ENCODE data around the gene KLHL3.
"Not testable (repeated sequence)": the region's sequence is repeated elsewhere in the genome, so short reads cannot be mapped to it uniquely, and the experiment has no call there.

Gene KLHL3, protein sequence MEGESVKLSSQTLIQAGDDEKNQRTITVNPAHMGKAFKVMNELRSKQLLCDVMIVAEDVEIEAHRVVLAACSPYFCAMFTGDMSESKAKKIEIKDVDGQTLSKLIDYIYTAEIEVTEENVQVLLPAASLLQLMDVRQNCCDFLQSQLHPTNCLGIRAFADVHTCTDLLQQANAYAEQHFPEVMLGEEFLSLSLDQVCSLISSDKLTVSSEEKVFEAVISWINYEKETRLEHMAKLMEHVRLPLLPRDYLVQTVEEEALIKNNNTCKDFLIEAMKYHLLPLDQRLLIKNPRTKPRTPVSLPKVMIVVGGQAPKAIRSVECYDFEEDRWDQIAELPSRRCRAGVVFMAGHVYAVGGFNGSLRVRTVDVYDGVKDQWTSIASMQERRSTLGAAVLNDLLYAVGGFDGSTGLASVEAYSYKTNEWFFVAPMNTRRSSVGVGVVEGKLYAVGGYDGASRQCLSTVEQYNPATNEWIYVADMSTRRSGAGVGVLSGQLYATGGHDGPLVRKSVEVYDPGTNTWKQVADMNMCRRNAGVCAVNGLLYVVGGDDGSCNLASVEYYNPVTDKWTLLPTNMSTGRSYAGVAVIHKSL

DNA sequence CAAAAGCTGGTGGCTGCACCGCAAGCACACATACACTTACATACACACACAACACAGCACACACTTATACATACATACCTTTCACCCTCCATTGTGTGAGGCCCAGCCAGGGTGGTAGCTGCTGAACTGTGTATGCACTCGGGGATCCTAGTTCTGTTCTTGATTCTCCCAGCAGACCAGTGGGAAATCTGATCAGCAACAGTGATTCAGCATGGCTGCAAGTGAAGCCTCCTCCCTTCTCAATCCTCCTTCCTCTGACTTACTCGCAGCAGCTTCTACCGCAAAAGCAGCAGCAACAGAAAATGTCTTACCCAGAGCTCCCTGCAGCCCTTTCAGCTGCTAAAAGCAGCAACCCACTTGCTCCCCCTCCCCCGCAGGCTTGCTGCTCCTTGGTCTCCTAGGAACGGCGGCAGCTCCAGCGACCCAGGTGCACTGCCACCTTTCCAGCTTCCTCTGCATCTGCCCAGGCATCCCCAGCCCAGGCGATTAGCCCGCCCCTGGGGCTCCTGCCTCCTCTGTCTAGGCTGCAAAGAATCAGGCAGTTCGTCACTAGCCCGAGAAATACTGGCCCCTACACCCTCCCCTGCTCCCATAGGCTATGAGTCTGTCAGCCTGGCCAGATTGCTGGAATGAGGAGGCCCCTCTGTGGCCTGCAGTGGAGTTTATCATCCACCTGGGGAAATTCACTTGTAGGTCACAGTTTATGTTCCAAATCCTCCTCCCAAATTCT lies at the start of gene KLHL3:
Gene KLHL3 (minus strand): TSS at position 535 of the 730 bp plus-strand sequence. CDS start 443 bp downstream, at position 92.
- peak; percentile 75 for DNase-seq

DNA sequence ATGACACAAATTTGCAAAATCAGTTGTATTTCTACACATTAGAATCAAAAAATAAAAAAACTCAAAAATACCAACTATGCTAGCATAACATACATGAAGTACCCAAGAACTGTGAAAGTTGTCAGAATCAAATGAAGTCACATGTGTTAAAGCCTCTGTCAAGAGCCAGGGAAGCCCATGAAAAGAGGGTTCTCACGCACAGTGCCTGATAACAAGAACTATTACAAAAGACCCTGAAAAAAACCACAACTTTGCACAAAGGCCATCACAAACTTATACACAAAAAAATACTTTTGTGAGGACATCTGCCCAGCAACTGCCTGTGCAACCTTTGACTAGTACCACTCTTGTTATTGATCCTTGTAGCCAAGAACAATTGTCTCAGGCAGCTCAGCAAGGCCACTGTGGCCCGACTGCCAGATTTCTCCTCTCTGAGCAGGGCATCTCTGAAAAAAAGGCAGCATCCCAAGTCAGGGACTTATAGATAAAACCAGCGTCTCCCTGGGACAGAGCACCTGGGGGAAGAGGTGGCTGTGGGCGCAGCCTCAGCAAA lies 47.2 kb upstream of the KLHL3 start:
- DNase-seq: no peak

DNA sequence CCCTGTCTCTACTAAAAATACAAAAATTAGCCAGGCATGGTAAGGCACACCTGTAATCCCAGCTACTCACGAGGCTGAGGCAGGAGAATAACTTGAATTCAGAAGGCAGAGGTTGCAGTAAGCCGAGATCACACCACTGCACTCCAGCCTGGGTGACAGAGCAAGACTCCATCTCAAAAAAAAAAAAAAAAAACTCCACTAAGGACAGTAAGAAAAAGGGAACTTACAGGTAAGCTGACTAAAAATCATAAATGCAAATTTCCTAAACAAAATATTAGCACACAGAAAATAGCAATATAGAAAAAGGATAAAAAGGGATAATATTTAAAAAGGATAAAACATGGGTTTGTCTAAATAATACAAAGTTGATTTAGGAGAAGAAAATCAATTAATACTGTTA lies 46.2 kb upstream of the KLHL3 start:
- DNase-seq: no peak

DNA sequence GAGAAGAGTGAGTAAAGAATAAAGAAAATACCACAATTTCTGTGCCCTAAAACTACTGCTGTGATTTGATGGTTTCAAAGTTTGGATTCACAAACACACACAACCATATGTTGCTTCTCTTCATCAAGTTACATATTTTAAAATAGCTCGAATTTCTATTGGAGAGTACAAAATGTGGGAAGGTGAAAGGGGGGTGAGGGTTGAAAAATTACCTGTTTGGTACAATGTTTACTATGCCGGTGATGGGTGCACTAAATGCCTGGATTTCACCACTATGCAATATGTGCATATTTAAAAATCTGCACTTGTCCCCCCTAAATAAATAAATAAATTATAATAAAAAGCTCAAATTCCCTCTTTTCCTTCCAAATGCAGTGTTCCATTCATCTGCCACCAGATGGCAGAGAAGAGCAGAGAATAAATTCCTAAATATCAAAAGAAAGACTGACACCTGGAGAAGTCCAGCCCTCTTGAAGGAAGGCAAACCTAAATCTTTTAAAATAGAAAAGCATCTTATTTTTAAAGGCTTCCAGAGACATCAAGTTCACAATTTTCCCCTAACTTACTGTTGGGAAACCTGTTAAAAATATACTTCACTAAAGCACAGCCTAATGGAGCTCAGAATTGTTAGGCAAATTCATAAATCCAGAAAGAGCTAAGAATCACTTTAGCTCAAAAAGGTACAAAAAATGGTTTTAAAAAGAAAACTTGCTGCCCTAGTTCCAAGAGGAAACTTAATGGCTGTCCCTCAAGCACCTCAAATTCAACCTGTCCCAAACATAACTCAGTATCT lies 43.1 kb upstream of the KLHL3 start:
- no peak for DNase-seq

DNA sequence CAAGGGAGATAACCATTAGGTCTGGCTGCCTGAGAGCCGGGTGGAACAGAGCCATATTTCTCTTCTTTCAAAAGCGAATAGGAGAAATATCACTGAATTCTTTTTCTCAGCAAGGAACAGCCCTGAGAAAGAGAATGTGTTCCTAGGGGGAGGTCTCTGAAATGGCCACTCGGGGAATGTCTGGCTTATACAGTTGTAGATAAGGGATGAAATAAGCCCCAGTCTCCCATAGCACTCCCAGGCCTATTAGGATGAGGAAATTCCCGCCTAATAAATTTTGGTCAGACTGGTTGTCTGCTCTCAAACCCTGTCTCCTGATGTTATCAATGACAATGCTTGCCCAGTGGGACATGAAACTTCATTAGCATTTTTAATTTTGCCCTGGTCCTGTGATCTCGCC lies 32.0 kb upstream of the KLHL3 start:
- DNase-seq: not testable (repeated sequence)

DNA sequence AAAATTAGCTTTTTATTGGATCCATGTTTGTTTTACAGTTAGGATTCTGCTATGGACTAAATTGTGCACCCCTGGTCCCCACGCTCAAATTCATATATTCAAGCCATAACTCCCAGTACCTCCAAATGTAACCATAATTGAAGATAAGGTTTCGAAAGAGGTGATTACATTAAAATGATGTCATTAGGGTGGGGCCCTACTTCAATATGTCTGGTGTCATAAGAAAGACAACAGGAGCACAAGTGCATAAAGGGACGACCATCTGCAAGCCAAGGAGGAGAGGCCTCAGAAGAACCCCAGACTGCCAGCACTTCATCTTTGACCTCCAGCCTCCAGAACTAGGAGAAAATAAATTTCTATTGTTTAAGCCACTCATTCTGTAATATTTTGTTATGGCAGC lies 25.7 kb upstream of the KLHL3 start:
- DNase-seq: no peak

DNA sequence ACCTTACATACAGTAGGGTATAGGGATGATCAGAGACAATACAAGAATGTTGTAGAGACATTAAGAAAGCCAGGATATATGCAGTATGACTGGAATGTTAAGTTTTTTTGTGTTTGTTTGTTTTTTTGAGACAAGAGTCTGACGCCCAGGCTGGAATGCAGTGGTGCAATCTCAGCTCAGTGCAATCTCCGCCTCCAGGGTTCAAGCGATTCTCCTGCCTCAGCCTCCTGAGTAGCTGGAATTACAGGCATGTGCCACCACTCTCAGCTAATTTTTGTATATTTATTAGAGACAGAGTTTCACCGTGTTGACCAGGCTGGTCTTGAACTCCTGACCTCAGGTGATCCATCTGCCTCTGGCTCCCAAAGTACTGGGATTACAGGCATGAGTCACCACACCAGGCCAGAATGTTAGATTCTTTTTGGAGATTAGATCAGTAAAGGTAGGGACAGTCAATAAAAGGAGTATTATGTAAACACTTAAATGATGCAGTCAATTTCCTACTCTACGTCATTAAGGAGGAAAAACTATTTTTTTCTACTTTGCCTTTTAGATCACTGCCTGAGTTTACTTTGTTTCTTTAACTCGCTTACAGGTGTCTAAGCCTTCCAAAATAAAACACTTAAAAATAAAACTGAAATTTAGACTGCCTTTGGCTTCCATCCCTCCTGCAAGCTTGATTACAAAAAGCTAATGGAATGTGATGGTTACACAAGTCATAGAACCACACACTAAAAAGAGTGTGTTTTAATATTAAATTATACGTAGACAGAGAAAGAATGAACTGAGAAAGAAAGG lies 25.0 kb upstream of the KLHL3 start:
- no peak for DNase-seq

DNA sequence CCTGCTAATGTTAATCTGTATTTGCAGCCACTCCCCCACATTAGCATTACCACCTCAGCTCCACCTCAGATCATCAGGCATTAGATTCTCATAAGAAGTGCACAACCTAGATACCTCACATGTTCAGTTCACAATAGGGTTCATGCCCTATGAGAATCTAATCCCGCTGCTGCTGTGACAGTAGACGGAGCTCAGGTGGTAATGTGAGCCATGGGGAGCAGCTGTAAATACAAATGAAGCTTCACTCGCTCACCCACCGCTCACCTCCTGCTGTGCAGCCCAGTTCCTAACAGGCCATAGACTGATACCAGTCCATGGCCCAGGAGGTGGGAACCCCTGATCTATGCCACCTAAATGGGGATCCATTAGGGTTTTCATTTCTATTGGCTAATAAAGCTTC lies 24.4 kb upstream of the KLHL3 start:
- DNase-seq: no peak

DNA sequence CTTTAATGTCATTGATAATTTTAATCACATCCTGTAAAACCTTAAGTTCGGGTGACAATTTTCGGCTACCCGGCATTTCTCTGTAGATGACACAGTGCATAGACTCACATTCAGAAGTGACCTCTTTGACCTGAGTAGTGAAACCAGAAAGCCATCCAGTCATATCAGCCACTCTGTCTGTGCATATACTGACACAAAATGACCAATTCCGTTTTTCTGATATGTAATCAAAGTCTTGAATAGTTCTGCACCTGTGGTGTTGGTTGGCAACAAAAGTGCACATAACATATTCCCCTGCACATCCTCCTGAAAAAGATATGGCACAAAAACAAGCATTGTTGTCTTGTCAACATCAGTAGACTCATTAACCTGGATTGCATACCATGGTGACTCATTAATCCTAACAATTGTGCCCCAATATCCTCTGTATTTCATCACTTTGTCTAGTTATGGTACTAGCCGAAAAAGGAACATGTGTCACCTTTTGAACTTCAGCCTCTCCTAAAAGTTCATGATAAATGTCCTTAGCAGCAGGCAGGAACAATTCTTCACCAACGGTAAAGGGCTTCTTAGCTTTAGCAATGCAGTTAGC lies 22.9 kb upstream of the KLHL3 start:
- no peak for DNase-seq

DNA sequence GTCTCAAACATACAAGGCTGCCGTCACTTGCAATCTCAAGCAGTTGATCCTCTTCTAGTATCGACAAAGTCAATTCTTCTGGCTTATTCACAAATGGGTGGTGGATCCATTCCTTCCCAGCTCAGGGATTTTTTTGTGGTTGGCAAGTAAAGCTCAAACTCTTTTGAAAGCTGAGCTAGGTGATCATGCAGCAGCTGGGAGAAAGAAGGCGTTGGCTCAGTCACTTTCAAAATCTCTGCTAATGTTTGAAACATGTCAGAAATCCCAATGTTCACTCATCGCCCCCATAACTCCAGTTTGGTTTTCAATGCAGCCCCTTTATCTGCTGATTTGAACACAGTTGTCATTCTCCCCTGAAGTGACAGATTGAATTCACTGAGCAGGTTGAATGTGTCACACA lies 22.2 kb upstream of the KLHL3 start:
- DNase-seq: no peak

DNA sequence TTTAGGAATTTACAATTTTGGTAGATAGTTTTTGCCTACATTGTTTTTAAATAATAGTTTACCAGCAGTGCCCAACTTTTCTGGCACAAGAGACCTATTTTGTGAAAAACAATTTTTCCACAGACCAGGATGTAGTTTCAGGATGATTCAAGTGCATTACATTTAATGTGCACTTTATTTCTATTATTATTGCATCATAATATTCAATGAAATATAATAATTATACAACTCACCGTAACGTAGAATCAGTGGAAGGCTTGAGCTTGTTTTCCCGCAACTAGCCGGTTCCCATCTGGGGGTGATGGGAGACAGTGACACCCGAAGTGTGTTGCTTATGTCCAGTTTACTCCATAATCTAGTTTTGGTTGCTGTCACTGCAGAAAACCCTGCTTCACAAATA lies 21.7 kb upstream of the KLHL3 start:
- DNase-seq: no peak

DNA sequence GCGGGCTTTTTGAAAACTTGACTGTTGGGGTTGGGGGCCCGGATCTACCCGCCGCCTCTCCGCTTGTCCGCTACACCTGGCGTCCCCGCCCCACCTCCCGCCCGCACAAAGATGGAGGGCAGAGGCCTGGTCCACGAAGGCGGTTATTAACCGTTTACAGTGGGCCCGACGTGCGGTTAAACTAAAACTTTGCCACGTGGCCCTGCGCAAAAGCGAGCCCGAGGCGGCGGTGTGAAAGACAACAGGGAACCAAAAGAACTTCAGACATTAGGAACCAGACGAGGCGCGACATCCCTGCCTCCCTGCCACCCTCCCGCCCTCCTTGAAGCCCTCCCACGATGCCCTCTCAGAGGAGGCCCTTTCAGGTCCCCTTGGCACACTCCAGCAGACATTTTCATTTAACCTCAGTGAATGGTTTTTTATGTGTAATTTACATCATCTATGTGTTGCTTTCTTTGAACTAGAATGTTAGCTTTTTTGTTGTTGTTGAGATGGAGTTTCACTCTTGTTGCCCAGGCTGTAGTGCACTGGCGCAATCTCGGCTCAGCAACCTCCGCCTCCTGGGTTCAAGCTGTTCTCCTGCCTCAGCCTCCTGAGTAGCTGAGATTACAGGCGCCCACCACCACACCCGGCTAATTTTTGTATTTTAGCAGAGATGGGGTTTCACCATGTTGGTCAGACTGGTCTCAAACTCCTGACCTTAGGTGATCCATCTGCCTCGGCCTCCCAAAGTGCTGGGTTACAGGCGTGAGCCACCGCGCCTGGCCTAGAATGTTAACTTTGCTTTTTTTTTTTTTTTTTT lies 19.3 kb upstream of the KLHL3 start:
- DNase-seq: no peak

DNA sequence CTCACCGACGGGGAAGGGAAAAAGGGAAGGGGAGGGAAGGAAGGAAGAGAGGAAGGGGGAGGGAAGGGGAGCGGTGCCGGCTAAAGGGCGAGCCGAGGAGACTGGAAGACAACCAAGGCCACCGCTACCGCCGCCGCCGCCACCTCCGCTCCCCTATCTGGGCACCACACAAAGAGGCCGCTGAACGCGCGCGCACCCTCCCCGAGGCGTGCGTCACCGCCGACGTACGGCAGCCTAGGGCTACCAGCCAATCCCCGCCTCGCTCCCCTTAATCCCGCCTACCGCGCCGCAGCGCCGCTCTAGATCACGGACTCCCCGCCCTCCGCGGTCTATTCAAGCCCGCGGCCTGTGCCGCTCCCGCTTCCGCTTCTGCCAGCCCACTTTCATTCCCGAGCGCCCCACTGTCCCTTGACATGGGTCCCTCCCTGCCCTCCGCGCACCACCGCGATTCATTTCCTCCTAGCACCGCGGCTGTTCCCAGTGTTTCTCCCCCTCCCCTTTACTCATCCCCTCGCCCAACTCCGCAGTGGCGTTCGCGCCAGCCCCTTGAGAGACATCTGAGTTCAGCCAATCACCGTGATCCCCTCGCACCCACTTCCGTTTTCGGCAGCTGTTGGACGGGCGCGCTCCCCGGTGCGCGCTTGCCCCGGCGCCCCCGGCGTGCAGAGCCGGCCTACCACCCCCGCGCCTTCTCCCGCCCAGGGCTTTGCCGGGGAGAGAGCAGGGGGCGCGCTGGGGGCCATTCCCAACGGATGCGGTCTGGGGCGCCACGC lies 18.5 kb upstream of the KLHL3 start, which contains the start of gene HNRNPA0:
Gene HNRNPA0 (minus strand): TSS at position 176 of the 773 bp plus-strand sequence. CDS start 297 bp downstream, outside the sequence.
- peak; percentile 97 for DNase-seq

DNA sequence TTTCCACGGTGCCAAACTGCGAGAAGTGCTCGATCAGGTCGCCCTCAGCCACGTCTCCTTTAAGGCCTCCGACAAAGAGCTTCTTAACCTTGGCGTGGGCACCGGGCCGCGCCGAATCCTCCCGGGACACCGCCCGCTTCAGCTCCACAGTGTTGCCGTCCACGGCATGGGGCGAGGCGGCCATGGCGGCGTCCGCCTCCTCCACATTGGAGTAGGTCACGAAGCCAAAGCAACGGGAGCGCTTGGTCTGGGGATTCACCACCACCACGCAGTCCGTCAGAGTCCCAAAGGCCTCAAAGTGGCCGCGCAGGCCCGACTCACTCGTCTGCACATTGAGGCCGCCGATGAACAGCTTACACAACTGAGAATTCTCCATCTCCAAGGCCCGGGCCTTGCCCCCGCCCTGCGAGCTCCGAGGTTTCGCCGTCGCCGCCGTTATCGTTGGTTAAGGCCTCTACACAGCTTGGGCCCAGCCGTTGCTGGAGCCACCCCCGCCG lies 17.9 kb upstream of the KLHL3 start:
- no peak for DNase-seq

DNA sequence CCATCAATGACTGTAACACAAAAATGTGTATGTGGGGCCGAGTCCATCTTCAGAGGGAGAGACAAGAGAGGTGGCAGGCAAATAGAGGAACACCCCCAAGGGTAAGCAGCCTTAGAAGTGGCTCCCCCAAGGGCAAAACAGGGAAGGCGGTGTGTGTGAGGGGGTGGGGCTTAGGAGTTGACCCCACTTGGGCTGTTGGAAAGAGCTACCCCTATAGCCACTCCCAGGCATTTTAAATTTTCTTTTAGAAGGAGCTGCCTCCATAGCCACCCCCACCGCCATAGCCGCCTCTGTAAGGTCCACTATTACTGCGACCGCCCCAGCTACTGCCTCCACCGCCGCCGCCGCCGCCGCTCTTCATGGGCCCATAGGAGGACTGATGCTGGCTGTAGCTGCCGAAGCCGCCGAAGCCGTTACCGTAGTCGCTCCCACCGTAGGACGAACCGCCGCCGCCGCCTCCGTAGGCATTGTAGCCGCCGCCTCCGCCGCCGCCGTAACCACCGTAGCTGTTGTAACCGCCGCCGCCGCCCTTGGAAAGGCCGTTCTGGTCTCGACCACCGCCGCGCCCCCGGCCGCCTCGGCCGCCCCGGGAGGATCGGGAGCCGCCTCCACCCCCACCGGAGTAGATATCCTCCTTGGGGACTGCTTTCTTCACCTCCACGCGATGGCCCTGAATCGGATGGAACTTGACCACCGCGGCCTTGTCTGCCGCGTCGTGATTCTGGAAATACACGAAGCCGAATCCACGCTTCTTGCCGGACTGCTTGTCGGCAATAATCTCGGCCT lies 17.2 kb upstream of the KLHL3 start:
- DNase-seq: peak; percentile 76

DNA sequence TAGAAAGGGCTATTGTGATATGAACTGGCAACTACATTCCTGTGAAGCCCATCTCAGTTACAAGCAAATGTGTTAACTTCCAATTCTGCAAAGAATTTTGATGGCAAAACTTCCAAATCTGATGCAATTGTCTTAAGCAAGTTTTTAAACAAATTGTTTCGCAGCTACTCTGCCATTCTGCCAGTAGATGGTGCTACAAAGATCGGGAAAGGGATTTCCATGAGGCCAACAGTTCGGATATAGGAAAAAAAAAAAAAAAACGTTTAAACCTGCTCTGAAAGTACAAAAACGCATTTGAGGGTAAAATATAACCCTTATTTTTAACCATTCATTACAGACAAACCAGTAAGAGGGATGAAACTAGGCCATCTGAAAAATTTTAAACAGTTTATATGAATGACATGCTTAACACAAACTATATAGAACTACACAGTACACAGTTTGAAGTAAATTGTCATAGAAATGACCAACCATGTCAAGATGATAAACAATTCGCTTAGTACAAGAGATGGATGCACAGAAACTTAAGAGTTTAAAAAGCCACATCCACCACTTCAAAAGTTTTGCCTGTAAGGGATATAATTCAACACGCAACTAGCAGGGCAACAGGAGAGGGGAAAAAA lies 16.1 kb upstream of the KLHL3 start:
- no peak for DNase-seq

DNA sequence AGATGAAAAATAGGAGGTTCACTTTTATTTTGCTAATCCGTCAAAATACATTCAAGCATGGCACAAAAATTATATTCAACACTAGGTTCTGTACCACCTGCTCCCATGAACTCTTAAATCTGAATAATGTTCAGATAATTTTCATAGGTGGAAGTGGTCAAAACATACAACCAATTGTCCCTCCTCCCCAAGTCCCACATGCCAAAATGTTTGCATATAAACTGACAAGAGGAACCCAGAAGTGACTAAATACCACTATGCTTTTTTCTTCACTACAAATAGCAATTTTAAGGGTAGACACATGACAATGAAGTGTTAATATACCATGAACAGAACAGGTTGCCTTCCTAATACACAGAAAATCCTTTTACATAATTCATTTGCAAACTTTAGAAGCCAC lies 14.5 kb upstream of the KLHL3 start:
- no peak for DNase-seq

DNA sequence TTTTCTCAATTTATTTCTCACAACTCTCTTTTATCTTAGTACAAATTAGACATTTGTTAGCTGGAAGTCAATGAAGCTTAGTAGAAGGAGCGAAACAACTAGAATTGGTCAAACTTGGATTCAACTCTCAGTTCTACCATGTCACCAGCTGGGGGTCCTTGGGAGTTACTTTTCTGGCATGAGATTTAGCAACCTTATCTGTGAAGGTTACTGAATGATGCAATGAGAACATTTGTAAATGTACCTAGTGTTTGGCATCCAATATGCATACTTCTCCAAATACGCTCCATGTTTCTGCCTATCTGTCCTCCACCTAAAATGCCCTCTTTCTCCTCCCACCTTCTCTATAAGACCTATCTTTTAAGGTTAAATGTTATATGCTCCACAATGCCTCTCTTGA lies 12.0 kb upstream of the KLHL3 start:
- DNase-seq: no peak
